Activated naive CD8-positive, alpha-beta T cell treated with anti-CD3 and anti-CD28 coated beads, Interleukin-2, amount 50 U/mL, for 16 hours (primary cell): ENCODE results near the gene ENDOV.

Experiments
- DNase-seq: peaks from one replicate; pipeline ENCODE4 v3.0.0-alpha.2; 2020; ENCODE audit warnings: low read depth, low spot score

ENDOV gene

DNA sequence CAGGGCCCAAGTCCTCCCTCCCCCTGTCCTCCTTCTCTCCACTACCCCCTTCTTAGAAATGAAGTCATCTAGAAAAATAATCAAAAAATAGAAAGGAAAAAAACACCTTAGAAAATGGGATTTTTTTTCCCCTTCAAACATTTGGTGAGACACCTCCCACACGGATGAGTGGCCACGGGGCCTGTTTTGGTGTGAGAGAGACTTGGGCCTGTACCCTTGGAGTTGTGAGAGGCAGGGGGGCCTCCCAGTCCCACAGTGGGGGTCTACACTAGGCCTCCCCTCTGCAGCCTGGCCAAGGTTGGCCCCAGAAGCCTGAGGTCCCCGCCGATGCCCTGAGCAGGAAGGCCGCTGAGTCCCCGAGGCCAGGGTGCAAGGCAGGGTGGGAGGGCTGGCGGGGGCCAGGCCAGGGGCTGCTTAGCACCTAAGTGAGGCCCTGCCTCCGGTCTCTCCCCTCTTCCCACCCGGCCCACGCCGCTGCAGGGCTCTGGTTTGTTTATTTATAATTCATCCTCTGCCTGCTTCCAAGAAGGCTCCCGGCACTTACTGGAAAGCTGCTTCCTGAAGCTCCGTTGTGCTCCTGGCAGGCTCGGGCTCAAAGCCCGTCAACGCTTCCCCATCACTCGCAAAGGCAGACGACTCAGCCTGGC lies 35.1 kb downstream of the ENDOV start:
- DNase-seq, result no peak

DNA sequence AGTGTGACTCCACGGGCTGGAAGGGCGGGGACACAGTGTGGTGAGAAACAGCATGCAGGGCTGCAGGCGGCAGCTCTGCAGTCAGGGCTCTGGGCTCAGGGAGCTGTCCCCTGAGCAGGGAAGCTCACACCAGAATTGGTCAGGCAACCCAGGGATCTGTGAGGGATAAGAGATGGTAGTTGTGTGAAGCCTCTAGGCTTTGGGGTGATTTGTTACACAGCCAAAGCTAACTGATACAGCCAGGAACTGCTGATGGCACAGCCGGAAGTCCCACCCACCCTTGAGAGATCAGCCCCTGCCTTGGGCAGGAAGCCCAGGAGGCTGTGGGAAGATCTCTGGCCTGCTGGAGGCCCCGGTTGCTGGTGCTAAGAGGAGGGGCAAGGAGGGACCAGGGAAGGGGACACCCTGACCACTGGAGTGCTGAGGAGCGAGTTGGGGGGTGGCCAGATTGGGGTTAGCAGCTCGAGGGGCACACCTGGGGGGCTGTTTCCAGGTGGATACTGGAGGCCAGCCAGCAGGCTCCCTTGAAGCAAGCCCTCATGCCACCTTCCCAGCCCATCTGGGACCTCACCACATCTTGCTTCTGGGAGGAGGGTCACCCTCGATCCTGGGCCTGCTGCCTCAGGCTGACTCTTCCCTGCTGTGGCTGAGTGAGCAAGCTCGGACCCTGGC lies 36.3 kb downstream of the ENDOV start:
- DNase-seq, result no peak

DNA sequence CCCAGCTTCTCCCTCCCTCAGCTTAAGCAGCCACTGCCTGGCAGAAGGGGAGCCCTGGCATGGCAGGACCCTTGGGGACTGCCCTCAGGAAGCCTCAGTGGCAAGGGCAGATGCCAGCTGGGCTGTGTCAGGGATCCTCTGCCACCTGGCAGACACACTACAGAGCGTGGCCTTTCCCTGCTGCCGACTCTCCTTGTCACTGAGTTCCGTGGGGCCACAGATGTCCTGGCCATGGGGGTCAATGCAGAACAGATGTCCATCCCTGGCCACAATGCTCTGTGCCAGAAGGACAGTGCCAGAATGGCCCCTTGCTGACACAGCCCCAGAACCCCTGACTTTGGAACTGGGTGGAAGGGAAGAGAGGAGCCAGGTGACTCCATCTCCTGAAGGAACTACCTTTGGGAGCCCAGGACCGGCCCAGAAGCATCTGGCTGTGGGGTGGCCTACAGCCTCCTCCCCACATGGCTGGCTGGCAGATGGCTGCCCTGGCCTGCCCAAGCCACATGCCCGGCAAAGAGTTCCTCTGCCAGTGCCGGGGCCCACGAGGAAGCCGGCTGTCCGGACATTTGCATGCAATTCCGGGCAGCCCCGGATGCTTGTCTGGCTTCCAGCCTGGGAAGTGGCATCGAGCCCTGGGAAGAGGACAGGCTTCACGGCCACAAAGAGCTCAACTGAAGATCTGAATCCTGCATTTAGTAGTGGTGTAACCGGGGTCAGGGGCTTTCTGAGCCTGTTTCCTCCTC lies 37.4 kb downstream of the ENDOV start:
- no peak for DNase-seq

DNA sequence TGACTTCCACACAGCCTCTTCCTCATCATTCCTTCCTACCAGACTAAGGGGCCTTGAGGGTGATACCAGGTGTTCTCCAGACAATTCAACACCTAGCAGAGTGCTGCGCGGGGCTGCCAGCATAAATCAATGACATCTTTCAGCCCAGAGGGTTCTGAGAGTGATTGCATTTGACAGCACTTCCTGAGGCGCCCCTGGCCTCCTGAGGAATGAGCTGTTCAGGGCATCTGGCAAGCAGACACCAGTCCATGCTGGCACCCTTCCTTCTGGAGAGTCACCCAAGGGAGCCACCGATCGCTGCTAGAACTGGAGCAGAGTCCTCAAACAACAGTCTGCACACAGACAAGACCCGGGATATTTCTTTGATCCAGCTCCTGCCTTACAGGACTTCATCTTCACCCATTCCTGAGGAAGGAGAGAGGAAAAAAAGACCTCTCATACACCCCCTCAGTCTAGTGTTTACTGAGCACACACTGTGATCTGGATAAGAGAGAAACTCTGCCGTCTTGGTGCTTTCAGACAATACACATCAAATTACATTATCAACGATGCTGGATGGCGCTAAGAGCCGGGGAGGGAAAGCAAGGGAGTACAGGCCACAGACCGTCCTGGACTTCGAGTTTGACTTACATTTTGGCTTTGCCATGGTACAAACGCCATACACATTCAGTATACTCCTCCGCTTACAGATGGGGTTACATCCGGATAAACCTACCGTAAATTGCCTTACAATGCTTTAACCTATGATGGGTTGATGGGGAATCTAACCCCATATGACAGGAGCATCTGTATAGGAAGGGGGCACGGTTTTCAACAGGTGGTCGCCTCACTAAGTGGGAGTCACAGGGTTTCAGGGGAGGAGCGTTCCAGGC lies 38.4 kb downstream of the ENDOV start:
- DNase-seq, result no peak

DNA sequence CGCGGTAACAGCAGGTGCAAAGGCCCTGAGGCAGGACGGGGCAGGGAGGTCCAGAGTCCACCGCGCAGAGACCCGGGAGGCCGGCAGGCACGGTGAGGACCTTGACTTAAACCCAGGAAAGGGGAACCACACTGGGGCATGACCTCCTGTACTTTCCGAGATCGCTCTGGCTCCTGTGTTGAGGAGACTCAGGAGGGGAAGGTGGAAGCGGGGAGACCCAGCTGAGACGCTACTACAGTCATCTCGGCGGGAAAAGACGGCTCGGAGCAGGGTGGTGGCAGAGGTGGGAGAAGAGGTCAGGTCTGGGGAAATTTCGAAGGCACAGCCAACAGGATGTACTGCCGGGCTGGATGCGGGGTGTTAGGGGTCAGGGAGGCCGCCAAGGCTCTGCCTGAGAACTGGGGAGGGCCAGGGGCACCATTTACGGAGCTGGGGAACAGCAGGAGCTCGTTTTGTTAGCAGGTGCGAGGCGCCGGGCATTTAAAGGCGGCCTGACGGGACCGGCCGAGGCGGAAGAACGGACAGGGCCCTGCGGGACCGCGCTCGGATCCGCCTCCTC lies 39.1 kb downstream of the ENDOV start:
- DNase-seq, result no peak

DNA sequence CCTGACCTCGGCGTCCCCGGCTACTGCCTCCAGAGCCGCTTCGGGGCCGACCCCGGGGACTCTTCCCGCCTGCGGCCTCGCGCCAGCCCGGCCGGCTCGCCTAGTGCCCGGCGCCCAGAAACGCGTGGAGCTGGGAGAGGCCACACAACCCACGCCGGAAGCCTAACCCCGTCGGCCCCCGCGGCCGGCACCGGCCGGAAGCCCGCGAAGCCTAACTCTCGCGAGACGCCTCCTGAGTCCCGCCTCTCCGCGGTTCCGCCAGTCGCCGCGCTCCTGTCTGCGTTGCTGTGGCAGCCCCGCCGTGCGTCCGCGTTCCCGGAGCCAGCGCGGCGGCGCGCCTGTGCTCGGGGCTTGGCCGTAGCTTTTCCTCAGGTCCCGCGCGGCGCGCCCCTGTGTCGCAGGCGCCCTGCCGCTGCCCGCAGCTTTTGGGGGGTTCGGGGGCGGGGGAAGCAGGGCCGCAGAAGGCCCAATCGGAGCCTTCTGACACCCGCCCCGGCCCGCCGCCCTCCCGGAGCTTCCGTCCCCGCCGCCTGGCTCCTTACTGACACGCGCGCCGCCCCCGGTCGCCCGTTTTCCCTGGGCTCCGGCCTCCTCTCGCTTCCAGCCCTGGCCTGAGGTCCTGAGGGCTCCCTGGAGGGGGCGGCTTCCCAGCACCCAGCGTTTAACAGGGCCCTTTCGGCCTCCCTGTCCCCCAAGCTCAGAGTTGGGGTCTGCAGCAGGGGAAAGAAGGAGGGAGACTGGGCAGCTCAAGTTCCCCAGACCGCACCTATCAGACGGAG lies 39.8 kb downstream of the ENDOV start:
- DNase-seq, result peak; percentile 92

DNA sequence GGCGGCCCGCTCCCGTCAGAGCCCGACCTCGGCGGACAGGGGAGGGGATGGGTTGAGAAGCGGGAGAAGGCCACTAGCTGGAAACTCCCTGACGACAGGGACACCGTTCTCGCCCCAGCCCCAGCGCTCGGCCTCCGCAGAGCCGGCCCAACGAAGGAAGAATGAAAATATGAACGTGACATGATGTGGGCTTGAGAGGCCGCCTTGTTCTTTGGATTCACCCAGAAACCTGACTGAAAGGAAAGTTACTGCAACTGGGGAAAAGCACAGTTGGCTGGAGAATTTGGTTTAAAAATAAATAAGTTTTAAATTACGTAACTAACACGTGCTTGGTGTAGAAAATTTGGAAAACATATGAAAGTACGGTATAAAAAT lies 40.4 kb downstream of the ENDOV start:
- DNase-seq, result no peak

DNA sequence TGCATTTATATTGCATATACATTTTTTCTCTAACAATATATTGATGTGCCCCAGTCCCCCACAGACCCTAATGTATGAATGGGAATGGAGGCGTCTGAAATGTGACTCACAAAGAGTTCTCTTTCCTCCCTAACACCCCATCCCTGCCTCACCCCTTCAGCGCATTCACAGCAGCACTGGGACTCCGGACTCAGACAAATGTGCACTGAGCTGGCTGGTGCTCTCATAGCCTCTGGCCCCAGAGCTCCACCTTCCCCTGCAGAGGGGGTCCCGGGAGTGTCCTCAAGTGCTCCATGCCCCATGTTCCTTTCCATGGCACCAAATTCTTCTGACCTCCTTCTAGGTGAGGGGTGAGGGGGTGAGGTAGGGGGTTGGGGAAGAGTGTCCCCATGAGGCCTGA lies 40.8 kb downstream of the ENDOV start:
- no peak for DNase-seq

DNA sequence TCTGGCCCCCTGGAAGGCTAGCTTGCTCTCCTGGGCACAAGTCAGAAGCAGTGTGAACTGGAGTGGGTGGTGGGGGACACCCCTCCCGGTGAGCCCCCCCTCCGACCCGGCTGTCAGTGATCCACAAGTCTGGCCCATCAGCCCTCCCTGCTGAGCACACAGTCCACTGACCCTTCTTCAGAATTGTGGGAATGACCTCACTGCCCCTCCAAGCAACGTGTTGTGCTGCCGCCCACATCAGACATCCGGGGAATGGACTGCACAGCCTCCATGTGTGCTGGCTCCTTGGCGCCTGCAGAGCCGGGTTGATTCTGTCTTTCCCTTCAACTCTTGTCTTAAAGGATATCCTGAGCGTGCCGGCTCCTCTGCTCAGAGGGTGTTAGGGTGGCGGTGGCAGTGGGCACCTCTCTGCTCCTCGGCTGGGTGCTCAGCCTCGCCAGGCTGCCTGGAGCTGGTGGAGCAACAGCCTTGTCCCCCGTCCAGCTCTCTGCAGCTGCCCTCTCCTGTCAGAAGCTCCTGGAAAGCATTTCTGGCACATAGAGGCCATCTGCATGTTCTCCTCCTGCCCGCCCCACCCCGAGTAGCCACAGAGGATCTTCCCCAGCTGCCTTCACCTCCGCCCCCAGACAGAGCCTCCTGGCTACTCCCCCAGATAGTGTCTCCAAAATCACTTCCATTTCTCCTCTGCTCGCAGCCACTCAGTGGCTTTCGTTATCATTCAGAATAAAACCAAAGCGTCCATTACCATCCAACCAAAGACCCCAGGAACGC lies 41.7 kb downstream of the ENDOV start:
- no peak for DNase-seq

DNA sequence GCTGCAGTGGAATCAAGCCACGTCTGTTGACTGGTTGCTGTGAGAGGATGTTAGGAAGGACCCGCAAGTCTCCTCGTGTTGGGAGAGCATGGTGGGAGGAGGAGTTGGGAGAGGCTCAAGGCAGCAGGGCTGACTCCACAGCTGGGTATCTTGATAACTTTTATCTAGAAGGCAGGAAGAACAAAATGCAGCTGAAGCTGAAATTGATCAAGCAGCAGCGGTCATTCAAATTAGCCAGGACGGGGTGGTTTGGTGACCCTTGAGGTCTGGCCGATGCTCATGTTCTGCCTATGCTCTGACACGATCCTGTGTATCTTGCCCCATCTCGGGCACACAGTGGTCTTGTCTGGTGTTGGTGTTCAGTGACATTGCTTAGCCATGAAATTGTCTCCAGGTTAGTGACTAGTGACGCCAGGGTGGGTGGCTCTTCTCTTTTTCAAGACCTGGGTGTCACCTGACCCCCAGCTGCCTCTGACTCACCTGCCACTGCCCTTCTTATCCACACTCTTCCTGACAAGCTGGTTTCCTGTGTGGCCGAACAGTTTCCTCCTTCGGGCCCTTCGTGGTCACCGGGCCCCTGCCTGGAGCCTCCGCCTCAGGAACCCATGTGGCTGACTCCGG lies 42.4 kb downstream of the ENDOV start:
- no peak for DNase-seq

DNA sequence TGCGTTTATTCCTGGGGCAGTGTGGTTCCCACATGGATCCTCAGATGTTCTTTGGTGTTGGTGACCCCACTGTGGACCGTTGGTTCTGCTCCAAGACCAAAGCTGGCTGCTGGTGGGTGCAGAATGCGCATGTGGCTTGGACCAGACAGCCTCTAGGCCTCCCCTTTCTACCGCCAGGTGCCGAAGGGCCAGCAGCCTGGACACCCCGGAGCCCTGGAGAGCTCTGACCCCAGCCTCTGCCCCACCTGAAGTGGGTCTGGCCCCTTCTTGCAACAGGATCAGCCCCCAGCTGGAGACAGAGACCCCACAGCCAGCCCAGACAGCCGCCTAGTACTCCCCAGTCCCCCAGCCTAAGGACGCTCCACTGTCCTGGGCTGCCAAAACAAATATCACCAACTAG lies 43.0 kb downstream of the ENDOV start:
- no peak for DNase-seq

DNA sequence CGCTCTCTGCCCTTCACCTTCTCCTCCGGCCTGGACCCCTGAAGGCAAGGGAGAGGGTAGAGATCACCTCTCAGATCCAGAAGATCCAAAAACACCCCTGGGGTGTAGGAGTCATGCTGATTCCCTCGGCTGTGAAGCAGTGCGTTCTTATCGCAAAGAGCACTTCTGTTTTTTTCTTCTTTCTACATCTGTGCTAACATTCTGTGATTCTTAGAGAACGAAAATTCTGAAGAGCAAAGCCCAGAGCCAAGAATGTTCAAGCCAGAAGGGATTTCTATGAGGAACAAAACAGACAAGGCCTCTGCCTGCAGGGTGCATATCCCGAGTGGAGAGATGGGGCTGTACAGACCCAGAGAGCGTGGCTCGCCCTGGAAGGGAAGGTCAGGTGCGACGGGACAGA lies 44.3 kb downstream of the ENDOV start:
- no peak for DNase-seq

DNA sequence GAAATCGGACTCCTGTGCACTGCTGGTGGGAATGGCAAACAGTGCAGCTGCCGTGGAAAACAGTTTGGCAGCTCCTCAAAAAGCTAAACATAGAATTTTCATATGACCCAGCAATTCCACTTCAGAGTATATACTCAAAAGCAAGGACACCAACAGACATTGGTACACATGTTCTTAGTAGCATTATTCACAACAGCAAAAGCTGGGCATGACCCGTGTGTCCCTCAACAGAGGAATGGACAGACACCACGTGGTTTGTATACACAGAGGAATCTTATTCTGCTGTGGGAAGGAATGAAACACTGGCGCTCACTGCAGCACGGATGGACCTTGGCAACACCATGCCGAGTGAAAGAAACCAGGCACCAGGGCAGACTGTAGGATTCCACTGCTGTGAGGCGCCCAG lies 45.5 kb downstream of the ENDOV start:
- no peak for DNase-seq

DNA sequence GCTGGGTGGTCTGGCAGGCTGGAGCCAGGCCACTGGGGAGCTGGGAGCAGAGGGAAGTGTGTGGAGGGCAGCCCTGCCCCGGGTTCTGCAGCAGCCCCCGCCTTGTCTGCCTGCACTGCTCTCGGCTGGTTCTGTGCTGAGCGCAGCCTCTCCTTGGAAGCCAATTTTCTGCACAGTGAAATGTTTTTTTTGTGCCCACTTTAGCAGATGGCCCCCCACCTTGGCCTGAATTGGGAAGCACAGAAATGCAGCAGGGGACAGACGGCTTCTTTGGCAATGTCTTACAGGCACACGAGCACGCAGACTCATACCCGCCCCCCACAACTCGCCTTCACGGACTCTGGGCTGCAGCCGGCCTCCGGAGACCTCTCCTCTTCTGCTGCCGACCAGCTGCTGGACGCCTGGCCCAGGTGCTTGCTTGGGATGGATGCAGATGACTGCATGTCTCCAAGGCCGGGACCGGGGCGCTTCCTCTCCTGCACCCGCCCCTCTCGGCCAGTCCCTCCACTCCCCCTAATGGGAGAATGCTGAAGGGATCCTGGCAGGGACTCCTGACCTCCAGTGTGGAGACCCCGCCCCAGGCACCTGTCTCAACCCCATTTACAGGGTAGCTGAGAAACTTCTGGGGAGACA lies 46.7 kb downstream of the ENDOV start:
- DNase-seq, result no peak

DNA sequence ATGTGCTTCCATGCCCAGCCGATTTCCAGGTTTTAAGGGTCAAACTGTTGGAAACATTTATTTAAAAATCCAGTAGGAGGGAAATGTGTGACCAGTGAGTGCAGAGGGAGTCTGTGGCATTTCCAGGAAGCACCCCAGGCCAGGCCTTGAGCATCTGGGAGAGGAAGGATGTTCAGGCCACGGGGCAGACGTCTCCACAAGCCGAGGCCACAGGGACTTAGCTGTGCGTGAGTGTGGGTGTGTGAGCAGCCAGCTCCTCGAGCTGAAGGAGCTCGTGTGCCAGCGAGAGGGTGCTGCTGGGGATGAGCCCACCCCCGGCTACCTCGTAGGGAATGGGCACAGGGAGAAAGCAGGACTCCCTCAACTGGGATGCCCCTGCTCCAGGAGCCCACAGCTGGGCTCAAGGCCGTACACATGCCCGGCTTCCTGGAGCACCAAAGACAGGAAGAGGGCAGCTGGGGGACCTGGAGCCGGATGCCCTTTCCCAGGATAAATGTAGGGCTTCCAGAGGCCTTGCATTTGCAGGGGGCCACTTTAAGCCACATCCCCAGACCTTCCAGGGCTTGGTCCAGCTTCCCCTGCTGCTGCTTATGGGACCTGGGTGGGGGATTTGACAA lies 48.9 kb downstream of the ENDOV start:
- DNase-seq, result no peak

DNA sequence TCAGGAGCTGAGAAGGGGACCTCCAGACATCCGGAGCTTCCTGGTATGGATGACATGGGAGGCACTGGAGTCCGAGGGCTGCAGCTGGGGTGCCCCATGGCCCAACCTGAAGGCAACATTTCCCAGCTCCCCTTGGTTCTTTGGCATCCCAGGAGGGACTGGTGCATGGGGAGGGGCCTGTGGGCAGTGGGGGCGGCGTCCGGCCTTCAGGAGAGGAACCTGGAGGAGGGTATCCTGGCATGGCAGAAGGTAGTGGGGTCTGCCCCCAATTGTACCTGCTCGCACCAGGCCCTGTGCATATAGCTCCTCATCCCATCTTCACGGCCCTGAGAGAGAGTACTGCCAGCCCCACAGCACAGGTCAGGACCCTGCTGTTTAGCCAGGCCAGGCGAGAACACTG lies 49.5 kb downstream of the ENDOV start:
- DNase-seq, result no peak

DNA sequence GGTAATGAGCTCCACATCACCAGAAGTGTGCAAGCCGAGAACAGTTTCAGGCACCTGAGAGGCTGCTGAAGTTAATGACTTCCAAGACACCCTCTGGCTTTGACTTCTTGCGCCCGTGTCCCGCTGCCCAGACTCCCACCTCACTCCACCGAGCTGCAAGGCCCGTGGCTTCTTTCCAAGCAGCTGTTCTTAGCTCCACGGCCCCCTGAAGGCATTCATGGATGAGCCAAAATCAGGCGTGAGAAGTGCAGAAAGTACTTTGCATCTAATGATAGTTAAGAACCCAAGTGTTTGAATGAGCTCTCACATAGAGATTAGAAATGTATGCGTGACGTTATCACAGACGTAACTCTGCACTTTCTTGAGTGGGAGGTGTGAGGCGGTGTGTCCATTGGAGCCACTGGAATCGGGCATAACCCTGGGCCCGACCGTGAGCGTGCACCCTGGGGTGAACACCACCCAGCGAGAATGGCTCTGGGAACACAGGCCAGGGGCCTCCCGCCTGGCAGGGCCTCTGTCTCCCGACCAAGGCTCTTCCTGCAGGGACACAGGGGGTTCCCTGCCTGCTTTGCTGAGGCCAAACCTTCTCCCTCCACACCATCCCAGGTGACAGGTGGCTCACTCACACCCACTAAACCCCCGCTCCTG lies 50.5 kb downstream of the ENDOV start:
- DNase-seq, result no peak

DNA sequence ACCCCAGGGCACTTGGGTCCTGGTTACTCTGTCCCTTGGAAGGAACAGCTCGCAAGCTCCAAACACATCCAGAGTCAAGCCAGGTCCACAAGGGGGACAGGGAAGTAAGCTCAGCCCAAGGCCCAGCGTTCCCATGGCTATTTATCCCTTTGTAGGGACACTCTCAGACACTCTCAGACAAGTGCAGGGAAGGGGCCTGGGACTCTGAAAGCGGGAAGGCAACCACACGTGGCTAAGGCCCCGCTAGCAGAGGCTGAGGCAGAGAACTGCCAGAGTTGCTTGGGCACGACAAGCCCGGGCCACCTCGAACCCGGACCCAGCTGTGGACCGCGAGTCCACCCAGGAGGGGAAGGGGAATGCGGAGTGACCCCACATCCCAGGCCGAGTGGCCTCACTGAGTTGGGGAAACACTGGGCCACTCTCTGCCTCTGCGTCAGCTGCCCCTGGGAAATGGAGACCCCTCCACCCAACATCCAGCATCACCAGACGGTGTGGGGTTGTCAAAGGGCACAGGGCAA lies 51.3 kb downstream of the ENDOV start:
- DNase-seq, result no peak
